GM23338 (cell line): ENCODE data around the gene ZSCAN1. TPM values are rescaled to one million over a fixed set of nuclear protein-coding genes. Genes with fewer than 3 reads are reported as not detected.

Source experiments
- ATAC-seq: fragments of 200-7000 bp; cut with Tn5 transposase; 3 replicates; pipeline ENCODE4 v1.9.1; 2020
- DNase-seq: peaks from one replicate; pipeline ENCODE4 v3.0.0-alpha.2; 2015; ENCODE audit warnings: low spot score
- H2AFZ ChIP-seq: fragments of 200-600 bp; sonication (generic); 2 replicates; pipeline ENCODE4 v1.8.0; 2016; ENCODE audit warnings: antibody characterized with exemption, mild to moderate bottlenecking, moderate library complexity
- H3F3A ChIP-seq: fragments of 200-600 bp; sonication (generic); replicated peaks from 2 replicates; pipeline ENCODE4 v1.8.0; 2017; ENCODE audit warnings: antibody characterized with exemption, mixed run types, low read depth
- H3K27ac ChIP-seq: fragments of 200-600 bp; sonication (generic); 2 replicates; pipeline ENCODE4 v1.6.1; 2016; ENCODE audit warnings: low read depth
- H3K27me3 ChIP-seq: fragments of 200-600 bp; sonication (generic); 2 replicates; pipeline ENCODE4 v1.8.0; 2016; ENCODE audit warnings: mild to moderate bottlenecking, mixed run types, moderate library complexity; ENCODE audit not compliant: insufficient read depth
- H3K36me3 ChIP-seq: fragments of 200-600 bp; sonication (generic); 2 replicates; pipeline ENCODE4 v1.8.0; 2016; ENCODE audit warnings: mild to moderate bottlenecking; ENCODE audit not compliant: insufficient read depth
- H3K4me1 ChIP-seq: fragments of 200-600 bp; sonication (generic); 2 replicates; pipeline ENCODE4 v1.8.0; 2016; ENCODE audit warnings: mild to moderate bottlenecking, moderate library complexity; ENCODE audit not compliant: insufficient read depth
- H3K4me2 ChIP-seq: fragments of 200-600 bp; sonication (generic); 2 replicates; pipeline ENCODE4 v1.7.1; 2017; ENCODE audit warnings: mixed run types
- H3K4me3 ChIP-seq: fragments of 200-600 bp; sonication (generic); 2 replicates; pipeline ENCODE4 v1.6.1; 2016; ENCODE audit warnings: mixed run types
- H3K79me2 ChIP-seq: fragments of 200-600 bp; sonication (generic); replicated peaks from 2 replicates; pipeline ENCODE4 v1.8.0; 2017; ENCODE audit warnings: mild to moderate bottlenecking; ENCODE audit not compliant: insufficient read depth
- H3K9me2 ChIP-seq: fragments of 200-600 bp; sonication (generic); 2 replicates; pipeline ENCODE4 v1.8.0; 2017; ENCODE audit not compliant: insufficient read depth
- H4K20me1 ChIP-seq: fragments of 200-600 bp; sonication (generic); replicated peaks from 2 replicates; pipeline ENCODE4 v1.8.0; 2017; ENCODE audit warnings: mild to moderate bottlenecking; ENCODE audit not compliant: insufficient read depth
- H3K27ac Mint-ChIP-seq: 2 replicates; pipeline ENCODE4 v1.8.0; 2020; ENCODE audit warnings: inconsistent platforms, mild to moderate bottlenecking, moderate library complexity, mixed read lengths
- H3K27me3 Mint-ChIP-seq: 3 replicates; pipeline ENCODE4 v1.8.0; 2022; ENCODE audit warnings: low read depth, mild to moderate bottlenecking, moderate library complexity, mixed read lengths, inconsistent platforms; ENCODE audit not compliant: insufficient read depth, poor library complexity
- H3K36me3 Mint-ChIP-seq: 3 replicates; pipeline ENCODE4 v1.8.0; 2021; ENCODE audit warnings: low read depth, mild to moderate bottlenecking, inconsistent platforms, moderate library complexity, mixed read lengths
- H3K4me1 Mint-ChIP-seq: 3 replicates; pipeline ENCODE4 v1.8.0; 2020; ENCODE audit warnings: mild to moderate bottlenecking, inconsistent platforms, mixed read lengths
- H3K4me3 Mint-ChIP-seq: 3 replicates; pipeline ENCODE4 v1.8.0; 2021; ENCODE audit warnings: moderate library complexity, mild to moderate bottlenecking, inconsistent platforms, mixed read lengths
- H3K9me3 Mint-ChIP-seq: 3 replicates; pipeline ENCODE4 v1.8.0; 2020; ENCODE audit warnings: moderate library complexity, mild to moderate bottlenecking, inconsistent platforms, mixed read lengths
- CTCF ChIP-seq, 2 experiments: fragments of 200-600 bp in 1 of 2; sonication (generic) in 1 of 2; conservative IDR thresholded peaks; 2 replicates each; pipeline versions ENCODE4 v1.5.1 to v1.6.1; 2016 to 2017; ENCODE audit warnings: antibody characterized with exemption in 2 of 2, low read depth in 2 of 2, mild to moderate bottlenecking in 2 of 2, moderate library complexity in 1 of 2
- ETS1 ChIP-seq: IDR thresholded peaks from 2 replicates; pipeline ENCODE4 v1.6.1; 2016; ENCODE audit warnings: antibody characterized with exemption
- EZH2phosphoT487 ChIP-seq: fragments of 200-600 bp; sonication (generic); IDR thresholded peaks from one replicate; pipeline ENCODE4 v1.8.1; 2018; ENCODE audit warnings: antibody characterized with exemption; ENCODE audit not compliant: unreplicated experiment
- JUNB ChIP-seq: IDR thresholded peaks from one replicate; pipeline ENCODE4 v1.6.1; 2016; ENCODE audit warnings: antibody characterized with exemption; ENCODE audit not compliant: unreplicated experiment
- NANOG ChIP-seq: IDR thresholded peaks from 2 replicates; pipeline ENCODE4 v1.6.1; 2016; ENCODE audit warnings: antibody characterized with exemption, borderline replicate concordance
- POLR2AphosphoS5 ChIP-seq: IDR thresholded peaks from 2 replicates; pipeline ENCODE4 v1.6.1; 2016; ENCODE audit warnings: antibody characterized with exemption, low read depth
- REST ChIP-seq: IDR thresholded peaks from one replicate; pipeline ENCODE4 v1.6.1; 2018; ENCODE audit warnings: antibody characterized with exemption; ENCODE audit not compliant: unreplicated experiment
- STAT1 ChIP-seq: IDR thresholded peaks from one replicate; pipeline ENCODE4 v1.6.1; 2016; ENCODE audit warnings: antibody characterized with exemption; ENCODE audit not compliant: unreplicated experiment
- ZNF114 ChIP-seq: fragments of 250-450 bp; sonication (Bioruptor Pico); IDR thresholded peaks from 2 replicates; pipeline ENCODE4 v1.5.0; 2020; ENCODE audit warnings: mild to moderate bottlenecking, moderate library complexity
- ZNF331 ChIP-seq: fragments of 250-450 bp; sonication (Bioruptor Pico); IDR thresholded peaks from 2 replicates; pipeline ENCODE4 v1.5.0; 2020; ENCODE audit warnings: low read depth, mild to moderate bottlenecking, moderate library complexity
- polyA plus RNA-seq: library from polyadenylated mRNA; unstranded; fragments of >200 nt; fragmentation: Nextera tagmentation; extraction: Ambion mirVana; gene quantifications from 2 replicates; pipeline ENCODE4 v1.2.1, GENCODE V29; 2016
- total RNA-seq: library from RNA; depleted of rRNA; stranded (reverse); fragments of >200 nt; shearing (Covaris generic); gene quantifications from 2 replicates; pipeline ENCODE4 v1.2.3, GENCODE V29; 2014

The ZSCAN1 gene
- total and polyA plus RNA-seq, 2 experiments from 2014 or later: 1.5 to 3.9 TPM

GRCh38 chr19:58056861-58057260, 23.0 kb downstream of the ZSCAN1 start:
- Mint-ChIP-seq H3K36me3 (peaks cover 41% of the 10 kb centered on the region), H3K4me1 (peaks cover 8% of the 10 kb centered on the region), H3K27me3 (peaks cover 14% of the 10 kb centered on the region), H3K9me3 (peaks cover 79% of the 10 kb centered on the region), H3K27ac (no peak overlapping the region), H3K4me3 (no peak overlapping the region)
- Histone ChIP-seq H4K20me1 (no peaks in the 10 kb centered on the region), H3K79me2 (no peaks in the 10 kb centered on the region), H3F3A (0 out of 2 replicates have a peak, but pooled peaks cover 4% of the 10 kb centered on the region), H3K27me3 (no peaks in the 10 kb centered on the region), H2AFZ (no peak overlapping the region), H3K4me2 (no peak overlapping the region), H3K9me2 (0 out of 2 replicates have a peak, but pooled peaks cover 6% of the 10 kb centered on the region), H3K4me1 (peaks cover 16% of the 10 kb centered on the region), H3K27ac (no peak overlapping the region), H3K4me3 (no peak overlapping the region), H3K36me3 (no peaks in the 10 kb centered on the region)
- ATAC-seq: no peak
- TF ChIP-seq REST (no peak), EZH2phosphoT487 (no peak), ETS1 (no peak), NANOG (no peak), STAT1 (no peak), POLR2AphosphoS5 (no peak), JUNB (no peak), ZNF114 (CRISPR knock-in tag) (no peak), CTCF (conservative IDR thresholded peaks at IDR 0.05; ENCODE audit: low read depth in 2 of 2) (no peak)
- no peak for DNase-seq

GRCh38 chr19:58058467-58058866, 24.6 kb downstream of the ZSCAN1 start:
- DNase-seq (peak; percentile 32), ATAC-seq (no peak)
- peaks cover 16% of the 10 kb centered on the region for H3K4me1 ChIP-seq
- H3K36me3 ChIP-seq: no peaks in the 10 kb centered on the region
- 0 out of 2 replicates have a peak, but pooled peaks cover 6% of the 10 kb centered on the region for H3K9me2 ChIP-seq
- no peaks in the 10 kb centered on the region for H3K79me2 ChIP-seq
- no peak overlapping the region for H2AFZ ChIP-seq
- H3K27ac ChIP-seq: peak overlapping the region; percentile 82
- peaks cover 16% of the 10 kb centered on the region for H3K27me3 Mint-ChIP-seq
- peak overlapping the region; percentile 96 for H3K27ac Mint-ChIP-seq
- TF ChIP-seq ZNF114 (CRISPR knock-in tag) (no peak), EZH2phosphoT487 (no peak), ZNF331 (CRISPR knock-in tag) (no peak), CTCF (conservative IDR thresholded peaks at IDR 0.05; ENCODE audit: low read depth in 2 of 2) (no peak)
- H3K4me1 Mint-ChIP-seq: peaks cover 8% of the 10 kb centered on the region
- H3K4me2 ChIP-seq: peak overlapping the region; percentile 81
- H4K20me1 ChIP-seq: no peaks in the 10 kb centered on the region
- H3K4me3 Mint-ChIP-seq: peak overlapping the region; percentile 79
- H3K9me3 Mint-ChIP-seq: peaks cover 77% of the 10 kb centered on the region
- 0 out of 2 replicates have a peak, but pooled peaks cover 4% of the 10 kb centered on the region for H3F3A ChIP-seq
- H3K4me3 ChIP-seq: peak overlapping the region; percentile 66
- peaks cover 54% of the 10 kb centered on the region for H3K36me3 Mint-ChIP-seq
- H3K27me3 ChIP-seq: no peaks in the 10 kb centered on the region
